NCI-H146 (cell line): Measurements from ENCODE around the gene SIK3.

ENCODE experiments used
- DNase-seq: peaks from one replicate; lab custom pipeline; 2025; lab: John Stamatoyannopoulos, UW

Gene SIK3

GRCh38 chr11:116864531-116864930 lies 233.7 kb downstream of the SIK3 start:
- DNase-seq, result no peak

DNA sequence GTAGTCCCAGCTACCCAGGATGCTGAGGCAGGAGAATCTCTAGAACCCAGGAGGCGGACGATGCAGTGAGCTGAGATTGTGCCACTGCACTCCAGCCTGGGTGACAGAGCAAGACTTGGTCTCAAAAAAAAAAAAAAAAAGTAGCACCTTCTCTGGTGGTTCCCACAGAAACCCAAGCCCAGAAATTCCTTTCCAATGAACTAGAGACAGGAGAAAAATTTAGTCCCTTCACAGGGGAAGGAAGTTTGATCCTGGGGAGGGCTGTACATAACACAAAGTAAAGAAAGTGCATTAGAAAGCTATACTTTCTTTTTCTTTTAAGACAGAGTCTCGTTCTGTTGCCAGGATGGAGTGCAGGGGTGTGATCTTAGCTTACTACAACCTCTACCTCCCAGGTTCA lies 235.3 kb downstream of the SIK3 start:
- DNase-seq, result no peak

DNA sequence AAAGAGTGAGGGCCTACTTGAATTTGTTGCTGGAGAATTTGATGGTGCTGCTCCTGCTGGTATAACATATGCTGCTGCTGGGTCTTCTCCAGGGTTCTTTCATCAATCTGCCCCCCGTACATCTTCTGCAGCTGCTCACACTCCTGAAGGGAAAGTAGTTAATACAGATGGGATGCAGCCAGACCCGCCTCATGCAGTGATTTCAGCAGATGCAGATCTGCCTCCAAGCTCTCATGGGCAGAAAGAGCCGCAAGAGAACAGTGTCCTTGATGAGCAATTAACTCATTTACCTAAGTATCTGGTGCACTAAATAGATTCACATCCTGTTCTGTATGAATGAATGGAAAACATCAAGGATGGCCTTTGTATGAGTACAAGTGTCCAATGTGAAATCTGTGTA lies 236.0 kb downstream of the SIK3 start:
- DNase-seq, result no peak

DNA sequence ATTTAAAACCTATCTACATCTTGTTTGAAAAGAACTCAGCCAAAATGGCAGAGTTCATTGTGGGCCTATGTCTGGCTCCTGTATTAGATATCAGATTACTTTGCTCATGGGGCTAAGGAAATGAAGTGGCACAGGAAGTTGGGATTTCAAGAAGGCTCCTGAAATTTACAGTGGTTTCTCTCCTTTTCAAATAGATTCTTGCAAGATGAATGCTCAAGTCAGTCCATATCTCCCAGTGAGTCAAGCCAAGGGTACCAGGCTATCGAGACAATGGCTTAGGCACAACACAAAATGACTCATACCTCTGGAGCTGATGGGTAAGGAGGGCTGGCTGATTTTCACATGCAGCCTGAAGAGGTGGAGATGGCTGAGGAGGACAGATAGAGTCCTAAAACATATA lies 236.7 kb downstream of the SIK3 start:
- DNase-seq, result no peak

GRCh38 chr11:116860303-116860702 lies 237.9 kb downstream of the SIK3 start:
- no peak for DNase-seq

- DNase-seq, result no peak
These were observed 239.1 kb downstream of the SIK3 start for GRCh38 chr11:116859175-116859574.

DNA sequence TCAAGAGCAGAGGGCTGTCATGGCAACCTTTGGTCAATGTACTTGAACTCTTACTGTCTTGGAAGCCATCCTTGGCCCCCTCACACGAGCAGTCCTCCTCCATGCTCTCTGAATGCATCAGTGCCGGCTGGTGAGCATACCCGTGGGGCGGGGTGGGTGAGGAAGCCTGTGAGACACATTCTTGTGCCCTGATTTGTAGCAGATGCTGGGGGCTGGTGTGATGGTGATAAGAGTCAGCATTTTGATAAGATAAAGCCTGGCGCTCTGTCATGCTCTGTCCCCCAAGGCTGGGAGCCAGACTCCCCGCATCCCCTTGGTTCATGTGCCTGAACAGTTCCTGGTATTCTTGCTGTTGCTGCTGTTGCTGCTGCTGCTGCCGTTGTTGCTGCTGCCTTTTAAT lies 240.3 kb downstream of the SIK3 start:
- DNase-seq, result no peak

DNA sequence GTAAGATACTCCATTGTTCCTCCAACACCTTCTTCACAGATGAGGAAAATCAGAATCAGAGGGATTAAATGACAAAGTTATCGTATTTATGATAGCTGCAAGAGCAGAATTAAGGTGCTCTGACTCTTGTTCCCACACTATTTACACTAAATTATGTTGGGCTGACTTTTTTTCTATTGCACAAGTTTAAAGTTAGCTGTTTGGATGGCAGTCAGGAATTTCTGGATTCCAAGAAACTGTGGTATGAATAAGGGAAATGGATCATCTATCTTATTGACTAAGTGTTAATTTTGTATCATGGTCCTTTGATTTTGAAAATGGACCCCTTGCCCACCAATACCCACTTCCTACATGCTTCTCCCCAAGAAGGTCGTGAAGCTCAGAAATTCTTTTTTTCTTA lies 240.9 kb downstream of the SIK3 start:
- DNase-seq, result no peak

DNA sequence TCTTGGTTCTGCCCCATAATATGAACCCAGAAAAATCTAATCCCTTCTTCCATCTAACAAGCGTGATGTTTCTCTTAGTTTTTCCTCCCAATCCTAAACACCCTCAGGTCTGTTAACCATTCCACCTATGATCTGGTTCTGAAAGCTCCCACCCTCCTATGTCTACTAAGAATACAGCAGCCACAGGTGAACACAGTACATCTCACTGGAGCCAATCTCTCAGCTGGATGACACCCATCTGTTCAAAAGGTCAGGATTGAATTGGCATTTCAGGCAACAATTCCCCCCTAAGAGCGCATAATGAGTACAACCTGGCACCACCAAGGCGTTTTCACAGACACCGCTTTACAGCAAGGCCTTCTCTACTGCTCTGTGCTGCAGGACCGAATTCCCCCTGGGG lies 241.8 kb downstream of the SIK3 start:
- no peak for DNase-seq

GRCh38 chr11:116855413-116855812 lies 242.8 kb downstream of the SIK3 start:
- no peak for DNase-seq

GRCh38 chr11:116853461-116854073 lies 244.7 kb downstream of the SIK3 start:
- no peak for DNase-seq

DNA sequence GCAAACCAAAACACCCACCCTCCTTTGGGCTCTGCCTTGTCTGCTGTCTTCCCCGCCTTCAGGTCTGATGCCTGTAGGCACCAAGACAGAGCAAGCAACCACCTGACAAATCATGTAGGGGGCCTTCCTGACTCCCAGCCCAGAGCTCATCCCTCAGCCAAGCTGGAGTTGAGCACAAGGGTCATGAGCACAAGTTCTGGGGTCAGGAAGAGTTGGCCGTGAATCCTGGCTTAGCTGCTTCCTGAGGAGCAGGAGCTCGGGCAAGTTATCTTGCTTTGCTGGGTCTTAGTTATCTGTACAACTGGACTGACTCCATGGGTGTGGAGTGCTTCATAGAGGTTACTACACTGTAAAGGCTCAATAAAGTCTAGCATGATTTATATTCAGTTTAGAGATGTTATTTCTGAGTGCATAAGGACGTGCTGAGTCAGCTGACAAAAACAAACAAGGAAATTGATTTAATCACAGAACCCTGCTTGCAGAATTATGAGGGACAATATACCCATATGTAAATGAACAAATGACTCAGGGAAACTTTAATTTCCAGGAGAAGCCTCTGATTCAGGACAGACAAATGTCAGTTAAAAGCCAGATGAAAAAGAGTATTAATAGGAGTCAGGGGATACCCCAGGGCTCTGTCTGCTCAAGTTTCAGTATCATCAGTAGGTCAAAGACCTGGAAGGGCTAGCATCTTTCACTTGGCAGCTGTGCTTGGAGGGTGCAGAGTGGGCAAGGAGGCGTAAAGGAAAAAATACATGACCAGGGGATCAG lies 245.8 kb downstream of the SIK3 start:
- DNase-seq, result no peak

GRCh38 chr11:116851626-116852025 lies 246.6 kb downstream of the SIK3 start:
- no peak for DNase-seq

- DNase-seq, result no peak
These were observed 248.7 kb downstream of the SIK3 start for GRCh38 chr11:116849486-116849885.

GRCh38 chr11:116849060-116849459 lies 249.2 kb downstream of the SIK3 start:
- DNase-seq, result no peak

DNA sequence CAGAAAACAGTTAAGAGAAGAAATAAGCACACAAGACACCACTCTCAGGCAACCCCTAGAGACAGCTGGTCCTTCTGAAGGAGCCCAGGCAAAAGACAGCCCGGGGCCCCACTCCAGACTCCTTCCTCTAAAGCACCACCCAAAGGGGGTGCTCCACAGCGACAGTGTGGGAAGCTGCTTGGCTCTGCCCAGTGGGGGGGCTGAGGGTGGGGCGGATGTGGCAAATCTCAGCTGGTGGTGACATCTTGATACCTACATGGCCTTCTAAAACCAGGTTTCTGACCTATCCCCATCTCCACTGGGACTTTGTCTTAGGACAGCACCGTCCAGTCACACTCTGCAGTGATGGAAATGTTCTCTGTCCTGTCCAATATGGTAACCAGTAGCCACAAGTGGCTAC lies 250.6 kb downstream of the SIK3 start:
- no peak for DNase-seq

GRCh38 chr11:116844722-116845121 lies 253.5 kb downstream of the SIK3 start:
- no peak for DNase-seq

DNA sequence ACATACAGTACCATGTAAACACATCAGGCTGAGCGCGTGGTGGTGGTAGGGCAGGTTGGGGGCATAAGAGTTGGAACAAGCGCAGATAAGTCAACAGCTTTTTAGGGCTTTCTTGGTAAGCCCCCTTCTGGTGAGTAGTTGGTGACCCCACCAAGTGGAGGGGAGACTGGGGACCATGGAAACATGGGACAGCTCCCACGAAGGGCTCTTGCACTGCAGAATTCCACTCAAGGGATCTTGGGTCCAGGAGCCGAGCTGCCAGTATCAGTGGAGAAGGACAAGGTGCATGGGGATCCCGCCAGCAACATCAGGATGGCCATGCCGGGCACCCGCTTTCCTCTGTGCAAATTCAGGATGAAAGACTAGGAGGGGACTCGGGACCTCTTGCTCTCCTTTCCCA lies 254.6 kb downstream of the SIK3 start:
- DNase-seq, result no peak

GRCh38 chr11:116842909-116843308 lies 255.3 kb downstream of the SIK3 start:
- no peak for DNase-seq

- no peak for DNase-seq
These were observed 256.1 kb downstream of the SIK3 start for GRCh38 chr11:116842117-116842516.

GRCh38 chr11:116840746-116841296 lies 257.4 kb downstream of the SIK3 start:
- no peak for DNase-seq

- DNase-seq, result no peak
These were observed 257.9 kb downstream of the SIK3 start for GRCh38 chr11:116840224-116840745.

- DNase-seq, result no peak
These were observed 259.7 kb downstream of the SIK3 start for GRCh38 chr11:116838321-116839084.
